Measurements from ENCODE around the gene LRFN2. TPM values are rescaled to one million over a fixed set of nuclear protein-coding genes. Genes with fewer than 3 reads are reported as not detected.
A peak's percentile ranks its signal among the peaks of the same experiment; 100 is the strongest.

The LRFN2 gene
- total RNA-seq, 3 donors from 2014 or later (not counting 1 experiment from before 2014, with no cell fraction given): 3.0 to 3.6 (median 3.5) TPM

- no peaks in the 10 kb centered on the region for H3K9me3 Mint-ChIP-seq
- no peak overlapping the region for H3K4me3 Mint-ChIP-seq
- H3K27me3 Mint-ChIP-seq (ENCODE audit: low read depth in 2 of 2): peaks cover 0 to 4% of the 10 kb centered on the region in 2 donors
- no peak for DNase-seq
- Histone ChIP-seq H3K4me3 (ENCODE audit: low read length) (no peak overlapping the region), H3K27ac (ENCODE audit: low read length) (no peak overlapping the region), H3K9me3 (ENCODE audit: control insufficient read depth, insufficient read depth, low read length) (no peaks in the 10 kb centered on the region), H3K27me3 (ENCODE audit: control insufficient read depth, insufficient read depth, low read length) (no peaks in the 10 kb centered on the region), H3K4me1 (ENCODE audit: control insufficient read depth, insufficient read depth, low read length) (peaks cover under 1% of the 10 kb centered on the region), H3K36me3 (ENCODE audit: control insufficient read depth, insufficient read depth, low read length) (no peaks in the 10 kb centered on the region)
- WGBS (ENCODE audit: insufficient coverage): 10% methylated on average over 1 of the region's 1 CpG
- no peak for ATAC-seq
- H3K4me1 Mint-ChIP-seq: peaks cover 27 to 56% of the 10 kb centered on the region in 2 donors
- intact Hi-C loops (cut with micrococcal nuclease): no loop called here
- no peak overlapping the region for H3K27ac Mint-ChIP-seq
- no peak for TF ChIP-seq CTCF (IDR thresholded peaks at IDR 0.05)
- H3K36me3 Mint-ChIP-seq: no peaks in the 10 kb centered on the region
Measured at GRCh38 chr6:40444811-40445210, 142.4 kb downstream of the LRFN2 start.

- Histone ChIP-seq H3K36me3 (ENCODE audit: control insufficient read depth, insufficient read depth, low read length) (no peaks in the 10 kb centered on the region), H3K4me3 (ENCODE audit: low read length) (no peak overlapping the region), H3K27me3 (ENCODE audit: control insufficient read depth, insufficient read depth, low read length) (no peaks in the 10 kb centered on the region), H3K4me1 (ENCODE audit: control insufficient read depth, insufficient read depth, low read length) (peaks cover 5% of the 10 kb centered on the region), H3K9me3 (ENCODE audit: control insufficient read depth, insufficient read depth, low read length) (no peaks in the 10 kb centered on the region), H3K27ac (ENCODE audit: low read length) (no peak overlapping the region)
- H3K27me3 Mint-ChIP-seq (ENCODE audit: low read depth in 2 of 2): peaks cover 0 to 4% of the 10 kb centered on the region in 2 donors
- H3K9me3 Mint-ChIP-seq: no peaks in the 10 kb centered on the region
- peaks cover 32 to 61% of the 10 kb centered on the region in 2 donors for H3K4me1 Mint-ChIP-seq
- ATAC-seq: no peak
- no peak overlapping the region for H3K27ac Mint-ChIP-seq
- no peaks in the 10 kb centered on the region for H3K36me3 Mint-ChIP-seq
- WGBS (ENCODE audit: insufficient coverage): 83% methylated on average over 3 of the region's 3 CpGs
- intact Hi-C loops (cut with micrococcal nuclease): no loop called here
- H3K4me3 Mint-ChIP-seq: no peak overlapping the region
- no peak for TF ChIP-seq CTCF (IDR thresholded peaks at IDR 0.05)
- DNase-seq: no peak
Measured at GRCh38 chr6:40444312-40444711, 142.9 kb downstream of the LRFN2 start.

- Mint-ChIP-seq H3K4me1 (peaks cover 31 to 63% of the 10 kb centered on the region in 2 donors), H3K4me3 (no peak overlapping the region), H3K27ac (peak overlapping the region in 1 of 2 donors; percentile 35), H3K36me3 (no peaks in the 10 kb centered on the region), H3K9me3 (no peaks in the 10 kb centered on the region), H3K27me3 (ENCODE audit: low read depth in 2 of 2) (peaks cover 0 to 4% of the 10 kb centered on the region in 2 donors)
- intact Hi-C loops (cut with micrococcal nuclease): no loop called here
- TF ChIP-seq CTCF (IDR thresholded peaks at IDR 0.05): no peak
- Histone ChIP-seq H3K36me3 (ENCODE audit: control insufficient read depth, insufficient read depth, low read length) (no peaks in the 10 kb centered on the region), H3K27ac (ENCODE audit: low read length) (no peak overlapping the region), H3K4me3 (ENCODE audit: low read length) (no peak overlapping the region), H3K9me3 (ENCODE audit: control insufficient read depth, insufficient read depth, low read length) (no peaks in the 10 kb centered on the region), H3K4me1 (ENCODE audit: control insufficient read depth, insufficient read depth, low read length) (peaks cover 9% of the 10 kb centered on the region), H3K27me3 (ENCODE audit: control insufficient read depth, insufficient read depth, low read length) (no peaks in the 10 kb centered on the region)
- DNase-seq (no peak), ATAC-seq (no peak)
- 94% methylated on average over 2 of the region's 2 CpGs for WGBS (ENCODE audit: insufficient coverage)
Measured at GRCh38 chr6:40443842-40444241, 143.3 kb downstream of the LRFN2 start.

GRCh38 chr6:40442591-40442990, 144.6 kb downstream of the LRFN2 start:
- intact Hi-C loops (cut with micrococcal nuclease): no loop called here
- no peaks in the 10 kb centered on the region for H3K36me3 ChIP-seq (ENCODE audit: control insufficient read depth, insufficient read depth, low read length)

More at GRCh38 chr6:40442591-40442990, 144.6 kb downstream of the LRFN2 start:
- no peaks in the 10 kb centered on the region for H3K9me3 Mint-ChIP-seq
- no peak for DNase-seq
- H3K27ac ChIP-seq (ENCODE audit: low read length): no peak overlapping the region
- H3K4me1 Mint-ChIP-seq: peaks cover 31 to 64% of the 10 kb centered on the region in 2 donors
- peaks cover 0 to 4% of the 10 kb centered on the region in 2 donors for H3K27me3 Mint-ChIP-seq (ENCODE audit: low read depth in 2 of 2)
- no peak overlapping the region for H3K27ac Mint-ChIP-seq
- peaks cover 15% of the 10 kb centered on the region for H3K4me1 ChIP-seq (ENCODE audit: control insufficient read depth, insufficient read depth, low read length)
- no peaks in the 10 kb centered on the region for H3K27me3 ChIP-seq (ENCODE audit: control insufficient read depth, insufficient read depth, low read length)
- H3K9me3 ChIP-seq (ENCODE audit: control insufficient read depth, insufficient read depth, low read length): no peaks in the 10 kb centered on the region
- H3K4me3 Mint-ChIP-seq: no peak overlapping the region
- 95% methylated on average over 3 of the region's 3 CpGs for WGBS (ENCODE audit: insufficient coverage)
- no peaks in the 10 kb centered on the region for H3K36me3 Mint-ChIP-seq
- H3K4me3 ChIP-seq (ENCODE audit: low read length): no peak overlapping the region
- TF ChIP-seq CTCF (IDR thresholded peaks at IDR 0.05): no peak
- ATAC-seq: no peak

Data from natural killer cell (primary cell).